Stimulated activated CD4-positive, alpha-beta T cell treated with anti-CD3 and anti-CD28 coated beads, Interleukin-15, amount 100 ng/mL, for 1 hour (primary cell): ENCODE results near the gene RCC2.

Source experiments
- DNase-seq, 2 donors: peaks; one replicate each; pipeline ENCODE4 v3.0.0-alpha.2; 2020; ENCODE audit warnings: low read depth in 1 of 2, low spot score in 1 of 2

RCC2 gene

DNA sequence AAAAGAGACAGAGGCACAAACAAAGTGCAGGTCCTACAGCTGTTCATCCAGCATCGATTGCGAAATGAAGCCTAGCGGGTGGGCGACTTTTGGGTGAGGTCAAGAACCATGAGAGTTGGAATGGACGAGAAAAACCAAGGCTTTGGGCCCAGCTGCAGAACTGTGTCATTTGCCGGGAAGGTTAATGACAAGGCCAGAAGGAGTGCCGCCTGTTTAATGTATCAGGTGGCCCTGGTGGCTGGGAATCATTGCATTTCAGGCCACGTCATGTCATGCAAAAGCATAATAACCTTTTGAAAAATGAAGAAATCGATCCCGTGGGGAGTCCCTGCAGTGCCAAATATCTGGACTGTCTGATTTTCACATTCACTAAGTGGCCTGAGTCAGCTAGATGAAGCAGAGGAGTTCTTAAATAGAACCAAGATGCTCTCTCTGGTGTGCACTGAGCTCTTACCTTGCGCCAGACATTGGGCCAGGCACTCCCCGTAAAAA is 8.1 kb upstream of the RCC2 start:
- DNase-seq: no peak

DNA sequence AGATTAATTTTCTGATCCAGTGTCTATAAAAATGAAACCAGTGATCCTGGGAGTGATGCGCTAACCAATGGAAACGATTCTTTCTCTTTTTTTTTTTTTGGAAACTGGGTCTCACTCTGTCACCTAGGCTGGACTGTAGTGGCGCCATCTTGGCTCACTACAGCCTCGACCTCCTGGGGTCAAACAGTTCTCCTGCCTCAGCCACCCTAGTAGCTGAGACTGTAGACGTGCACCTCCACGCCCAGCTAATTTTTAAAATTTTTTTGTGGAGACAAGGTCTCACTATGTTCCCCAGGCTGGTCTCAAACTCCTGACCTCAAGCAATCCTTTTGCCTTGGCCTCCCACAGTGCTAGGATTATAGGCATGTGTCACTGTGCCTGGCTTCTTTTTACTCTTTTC is 3.4 kb upstream of the RCC2 start:
- no peak for DNase-seq

DNA sequence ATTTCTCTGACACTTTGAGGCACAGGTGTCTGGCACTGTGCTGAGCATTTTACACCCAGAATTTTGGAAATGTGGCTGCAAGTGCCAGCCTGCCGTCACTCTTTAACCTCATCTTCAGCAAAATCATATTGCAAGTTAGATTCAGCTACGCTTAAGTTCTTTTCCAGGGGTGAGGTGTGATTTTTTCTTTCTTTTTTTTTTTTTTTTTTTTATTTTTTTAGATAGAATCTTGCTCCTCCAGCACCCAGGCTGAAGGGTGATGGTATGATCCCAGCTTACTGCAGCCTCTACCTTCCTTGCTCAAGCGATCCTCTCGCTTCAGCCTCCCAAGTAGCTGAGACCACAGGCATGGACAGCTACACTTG is 2.5 kb upstream of the RCC2 start:
- DNase-seq: no peak

GRCh38 chr1:17441265-17441992 is 2.0 kb upstream of the RCC2 start:
- no peak for DNase-seq

- DNase-seq: no peak
Observed at GRCh38 chr1:17440827-17441168, 1.3 kb upstream of the RCC2 start.

DNA sequence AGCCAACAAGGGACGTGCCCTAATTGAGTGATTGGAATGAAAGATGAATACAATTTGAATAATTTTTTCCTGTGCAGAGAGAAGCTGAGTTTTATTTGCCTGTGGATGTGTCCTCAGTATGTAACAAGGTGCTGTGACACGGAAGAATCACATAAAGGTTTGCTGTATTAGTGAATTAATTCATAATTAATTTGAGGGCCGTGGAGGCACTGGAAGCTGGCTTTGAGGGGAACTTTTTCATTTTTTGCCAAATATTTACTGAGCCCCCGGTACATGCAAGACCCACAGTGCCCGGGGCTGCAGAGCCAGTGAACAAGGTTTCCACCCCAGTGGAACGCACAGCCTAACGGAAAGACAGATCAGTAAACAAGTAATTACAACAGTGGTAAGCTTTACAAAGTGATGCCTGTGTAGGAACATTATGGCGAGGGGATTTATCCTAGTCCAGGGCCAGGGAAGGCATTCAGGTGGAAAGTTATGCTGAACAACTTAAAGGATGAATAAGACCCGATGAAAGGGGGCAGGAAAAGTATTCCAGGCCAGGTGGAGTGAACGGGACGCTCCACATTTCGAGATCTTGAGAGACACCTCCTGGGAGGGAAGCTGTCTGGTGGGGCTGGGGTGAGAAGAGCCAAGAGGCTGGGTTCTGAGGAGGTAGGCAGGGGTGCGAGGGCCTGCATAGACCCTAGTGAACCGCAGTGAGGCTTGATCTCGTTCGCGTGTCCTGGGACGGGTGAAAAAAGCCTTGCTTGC is 773 bp upstream of the RCC2 start:
- DNase-seq: no peak

- peak; percentile 25 to 70 for DNase-seq
Observed at GRCh38 chr1:17438318-17439249, 893 bp downstream of the RCC2 start.

DNA sequence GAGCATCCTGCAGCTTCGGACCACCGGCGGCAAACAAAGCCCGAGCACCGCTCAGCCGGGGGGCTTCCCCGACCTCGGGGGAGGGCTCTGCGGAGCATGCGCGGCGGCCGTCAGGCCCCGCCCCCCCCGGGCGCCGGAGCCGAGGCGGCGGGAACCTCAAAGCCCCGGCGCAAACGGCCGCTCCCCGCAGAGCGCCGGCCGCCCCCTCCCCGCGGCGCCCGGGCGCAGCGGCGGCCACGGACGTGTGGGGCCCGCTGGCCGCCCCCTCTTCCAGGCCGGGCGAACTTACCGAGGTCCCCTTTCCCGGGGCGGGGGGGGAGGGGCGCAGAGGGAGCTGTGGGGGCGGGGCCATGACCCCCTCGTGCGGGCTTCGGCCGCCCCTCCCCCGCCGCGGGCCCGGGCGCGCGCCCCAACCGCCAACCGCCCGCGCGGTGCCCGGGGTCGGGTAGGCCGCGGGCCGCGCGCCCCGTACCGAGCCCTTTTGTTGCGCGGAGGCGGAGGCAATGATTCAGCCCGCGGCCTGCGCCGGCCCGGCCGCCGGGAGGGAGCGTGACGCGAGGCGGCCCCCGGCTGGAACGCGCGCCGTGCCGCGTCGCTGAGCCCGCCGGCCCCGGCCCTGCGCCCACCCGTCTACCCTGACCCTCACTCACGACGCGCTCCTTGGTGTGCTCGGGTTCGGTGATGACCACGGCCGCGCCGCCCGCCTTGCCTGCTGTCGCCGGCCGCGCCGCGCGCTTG is 1.7 kb downstream of the RCC2 start:
- DNase-seq: peak; percentile 22 to 54

DNA sequence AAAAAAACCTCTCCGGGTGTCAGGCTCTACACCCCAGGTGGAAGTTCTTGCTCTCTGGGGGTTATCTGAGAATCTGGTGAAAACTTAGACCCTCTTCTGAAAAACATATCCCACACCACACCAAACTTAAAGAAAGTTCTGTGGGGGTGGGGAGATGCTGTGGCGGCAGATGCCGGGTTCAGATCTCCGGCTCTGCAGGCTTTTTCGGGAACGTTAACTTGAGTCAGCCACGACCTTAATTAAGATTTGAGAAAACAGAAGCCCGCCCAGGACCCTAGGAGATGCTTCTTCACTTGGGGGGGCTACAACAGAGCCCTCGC is 2.3 kb downstream of the RCC2 start:
- no peak for DNase-seq

DNA sequence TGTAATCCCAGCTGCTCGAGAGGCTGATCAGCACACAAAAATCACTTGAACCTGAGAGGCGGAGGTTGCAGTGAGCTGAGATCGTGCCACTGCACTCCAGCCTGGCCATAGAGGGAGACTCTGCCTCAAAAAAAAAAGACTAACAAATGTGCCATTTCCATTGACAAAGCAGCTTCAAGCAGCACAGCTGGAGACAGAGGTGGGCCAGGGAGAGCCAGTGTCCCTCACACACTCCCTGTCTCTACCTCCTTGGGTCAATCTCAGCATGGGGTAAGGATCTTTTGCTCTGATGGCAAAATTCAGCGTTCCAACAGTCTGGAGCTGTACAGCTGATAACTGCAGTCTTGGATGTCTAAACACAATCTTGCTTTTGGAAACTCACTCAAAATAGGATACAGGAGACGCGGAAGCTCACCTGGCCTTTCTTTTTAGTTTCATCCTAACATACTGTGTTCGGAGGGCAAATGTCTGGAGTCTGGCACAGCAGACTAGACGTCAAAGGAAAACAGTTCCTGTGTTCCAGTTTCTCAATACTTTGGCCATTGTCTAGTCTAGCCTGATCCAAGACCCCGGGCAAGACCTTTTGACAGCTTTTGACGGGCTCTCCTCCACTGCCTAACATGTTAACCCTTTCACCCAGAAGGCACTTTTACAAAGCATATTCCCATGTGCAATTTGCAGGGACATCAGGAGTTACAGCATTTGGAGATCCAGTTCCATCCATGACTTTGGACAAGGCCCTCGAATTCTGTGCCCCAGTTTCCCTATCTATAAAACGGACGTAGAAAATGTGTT is 2.9 kb downstream of the RCC2 start:
- no peak for DNase-seq

- DNase-seq: no peak
Observed at GRCh38 chr1:17434601-17435000, 4.9 kb downstream of the RCC2 start.

DNA sequence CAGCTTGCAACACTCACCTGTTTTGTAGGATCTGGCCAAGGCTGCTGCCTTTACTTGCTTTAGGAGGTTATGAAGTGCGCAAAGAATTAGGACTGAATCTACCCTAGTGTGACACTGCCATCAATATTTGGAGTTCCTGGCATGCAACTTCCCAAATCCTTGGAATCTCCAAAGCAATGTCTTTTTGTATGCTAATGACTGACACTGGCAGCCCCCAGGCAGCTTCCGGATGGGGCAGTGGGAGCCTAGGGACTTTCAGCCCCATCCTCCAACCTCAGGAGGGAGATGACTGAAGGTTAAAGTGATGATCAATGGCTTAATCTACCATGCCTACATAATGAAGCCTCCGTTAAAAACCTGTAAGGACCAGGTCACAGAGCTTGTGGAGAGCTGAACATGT is 5.5 kb downstream of the RCC2 start:
- DNase-seq: no peak

GRCh38 chr1:17433261-17433660 is 6.2 kb downstream of the RCC2 start:
- no peak for DNase-seq

GRCh38 chr1:17432412-17432811 is 7.1 kb downstream of the RCC2 start:
- no peak for DNase-seq

- no peak for DNase-seq
Observed at GRCh38 chr1:17429183-17429582, 10.3 kb downstream of the RCC2 start.

DNA sequence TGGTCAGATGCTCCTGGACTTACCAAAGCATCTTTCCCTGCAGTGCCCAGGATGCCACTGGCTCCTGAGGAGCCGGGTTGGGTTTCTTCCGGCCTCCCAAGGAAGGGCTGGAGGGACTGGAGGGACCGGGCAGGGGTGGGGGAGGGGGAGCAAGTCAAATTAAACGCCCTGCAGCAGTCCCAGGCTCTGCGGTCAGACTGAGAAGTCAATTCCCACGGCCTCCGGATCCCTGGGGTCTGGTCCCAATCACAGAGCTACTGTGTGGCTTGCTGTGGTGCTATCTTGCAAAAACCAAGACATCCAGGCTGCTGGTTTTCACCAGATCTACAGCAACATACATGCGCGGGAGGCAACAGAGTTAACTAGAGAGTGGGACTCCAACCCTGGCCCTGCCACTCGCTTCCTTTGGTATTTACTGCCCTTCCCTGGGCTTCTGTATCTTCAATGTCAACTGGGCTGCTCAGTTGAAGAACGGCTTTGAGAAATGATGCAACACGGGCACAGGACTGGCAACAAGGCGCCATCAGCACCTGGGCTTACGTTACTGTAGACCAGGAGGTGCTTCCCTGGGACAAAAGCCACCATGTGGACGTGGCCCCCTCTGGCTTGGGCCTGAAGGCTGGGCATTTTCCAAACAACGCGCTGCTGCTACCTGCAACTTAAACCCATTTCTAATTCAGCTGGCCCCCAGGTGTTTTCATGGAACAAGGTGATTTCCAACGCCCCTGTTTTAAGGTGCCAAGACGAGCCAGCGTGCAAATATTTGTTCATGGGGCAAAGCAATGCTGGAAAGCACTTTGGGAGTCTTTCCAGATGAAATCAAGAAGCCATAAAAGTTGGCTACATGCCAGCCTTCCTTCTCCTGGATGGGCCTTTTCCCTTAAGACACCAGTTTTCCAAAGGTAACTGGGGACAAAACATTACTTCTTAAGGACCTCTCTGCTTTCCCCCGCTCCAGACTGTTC is 11.5 kb downstream of the RCC2 start:
- DNase-seq: no peak

- DNase-seq: no peak
Observed at GRCh38 chr1:17425806-17426600, 13.5 kb downstream of the RCC2 start.

GRCh38 chr1:17423781-17424245 is 15.7 kb downstream of the RCC2 start:
- DNase-seq: no peak
